Kidney tubule cell (primary cell): ENCODE measurements around the gene SSBP3.
"Not testable (repeated sequence)": the region's sequence is repeated elsewhere in the genome, so short reads cannot be mapped to it uniquely, and the experiment has no call there.

Experiments used
- DNase-seq: peaks from one replicate; pipeline ENCODE4 v3.0.0-alpha.2; 2018; ENCODE audit warnings: low spot score

The SSBP3 gene

DNA sequence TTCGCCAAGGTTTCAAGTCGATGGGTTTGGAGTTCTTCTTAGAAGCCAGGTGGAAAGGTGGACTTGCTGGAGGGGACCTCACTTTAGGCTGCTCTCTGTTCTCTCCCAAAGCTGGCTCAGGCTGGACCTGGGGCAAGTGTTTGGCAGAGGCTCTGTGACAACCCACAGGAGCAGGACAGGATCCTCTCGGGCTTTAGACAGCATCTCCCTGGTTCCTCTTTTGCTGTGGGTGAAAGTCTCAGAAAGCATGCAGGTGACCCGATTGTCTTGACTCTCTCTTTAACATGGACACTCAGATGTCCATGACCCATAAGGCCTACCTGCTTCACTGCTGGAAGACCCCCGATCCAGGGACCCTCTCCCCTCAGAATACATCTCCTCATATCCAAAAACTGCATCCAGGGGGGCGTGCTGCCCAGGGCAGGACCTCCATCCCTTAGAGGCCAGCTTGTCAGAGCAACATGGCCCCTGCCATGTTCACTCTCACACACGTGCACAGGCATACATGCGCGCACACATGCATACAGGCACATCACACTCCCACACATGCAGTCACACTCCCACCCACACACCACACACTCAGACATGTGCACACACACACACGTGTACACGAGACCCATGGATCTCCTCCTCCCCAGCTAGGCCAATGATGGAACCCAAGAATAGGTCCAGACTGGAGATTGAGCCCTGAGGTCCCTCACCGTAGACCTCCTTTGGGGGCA is 184.9 kb downstream of the SSBP3 start:
- no peak for DNase-seq

DNA sequence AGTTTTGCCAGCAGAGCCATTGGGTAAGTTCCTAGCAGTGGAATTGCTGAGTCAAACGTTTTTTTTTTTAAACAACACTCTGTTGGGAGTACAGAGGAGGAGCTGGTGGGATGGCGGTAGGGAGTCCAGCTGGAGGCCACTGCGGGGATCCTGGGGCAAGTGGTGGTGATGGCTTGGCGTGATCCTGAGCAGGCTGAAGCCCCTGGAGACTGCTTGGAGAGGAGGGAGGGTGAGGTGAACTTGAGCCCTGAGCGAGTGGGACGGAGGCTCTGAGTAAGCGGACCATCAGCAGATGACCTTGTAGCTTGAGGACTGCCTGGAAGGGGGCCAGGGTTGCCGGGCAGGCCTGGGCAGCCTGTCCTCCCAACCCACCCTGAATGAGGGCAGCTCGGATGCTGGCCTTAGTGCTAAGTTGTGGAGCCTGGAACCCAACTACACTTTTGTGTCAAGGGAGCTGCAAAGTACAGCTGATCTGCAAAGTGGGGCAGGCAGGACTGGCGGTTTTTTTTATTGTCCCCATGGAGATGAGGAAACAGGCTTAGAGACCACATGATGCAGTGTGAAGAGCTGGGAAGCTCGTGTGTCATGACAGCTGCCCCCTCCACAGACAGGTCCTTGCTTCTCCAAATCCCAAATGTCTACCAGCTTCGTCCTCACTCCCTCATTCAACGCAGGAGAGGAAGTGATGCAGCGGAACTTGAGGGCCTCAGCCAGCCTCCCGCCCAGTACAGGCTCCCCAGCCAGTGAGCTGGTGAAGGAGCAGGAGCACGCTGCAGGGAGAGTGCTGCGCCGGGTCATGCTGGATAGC is 186.0 kb downstream of the SSBP3 start:
- DNase-seq: no peak

DNA sequence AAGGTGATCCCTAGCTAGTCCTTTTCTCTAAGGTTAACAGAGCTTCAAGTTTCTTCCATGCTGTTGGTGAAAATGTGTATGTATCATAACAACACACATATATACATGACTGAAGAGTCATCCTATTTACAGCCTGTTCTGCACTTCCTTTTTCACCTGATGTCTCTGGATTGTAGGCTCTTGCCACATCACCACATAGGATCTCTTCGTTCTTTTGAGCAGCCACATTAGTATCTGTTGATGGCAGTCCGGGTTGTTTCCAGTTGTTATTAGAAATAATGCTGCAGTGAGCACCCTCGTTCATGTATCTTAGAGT is 186.5 kb downstream of the SSBP3 start:
- no peak for DNase-seq

DNA sequence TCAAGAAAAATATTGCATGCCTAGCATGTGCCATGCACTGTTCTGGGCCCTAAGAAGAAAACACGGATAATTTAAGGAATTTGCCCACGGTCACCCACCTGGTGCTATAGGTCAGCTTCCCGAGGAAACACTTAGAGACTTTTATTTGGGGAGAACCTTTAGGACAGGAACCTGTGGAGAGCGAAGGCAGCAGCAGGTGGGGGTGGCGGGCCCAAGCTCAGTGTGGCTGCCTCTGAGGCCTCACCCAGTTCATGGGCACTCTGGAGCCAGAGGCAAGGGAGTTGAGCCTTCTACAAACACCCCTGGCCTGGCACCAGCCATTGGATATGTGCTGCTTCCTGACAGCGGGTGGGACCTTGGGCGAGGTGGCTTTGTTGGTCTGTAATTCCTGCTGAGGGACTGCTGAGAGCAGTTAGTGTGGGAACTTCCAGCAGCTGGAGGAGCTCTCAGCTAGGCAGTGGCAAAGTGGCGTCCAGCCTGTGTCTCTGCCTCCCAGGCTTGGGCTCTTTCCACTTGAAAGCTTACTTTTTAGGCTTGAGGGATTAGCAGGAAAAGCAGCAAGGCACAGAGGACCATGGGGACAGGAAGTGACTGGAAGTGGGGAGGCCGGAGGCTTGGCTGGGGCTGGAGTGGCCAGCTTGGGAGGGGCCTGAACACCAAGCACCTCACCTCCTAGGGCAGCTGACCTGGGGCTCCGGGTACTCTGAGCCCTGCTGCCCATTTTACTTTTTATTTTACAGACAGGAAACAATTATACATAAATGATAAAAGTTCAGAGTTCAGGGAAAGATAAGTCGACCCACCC is 187.1 kb downstream of the SSBP3 start:
- DNase-seq: no peak

DNA sequence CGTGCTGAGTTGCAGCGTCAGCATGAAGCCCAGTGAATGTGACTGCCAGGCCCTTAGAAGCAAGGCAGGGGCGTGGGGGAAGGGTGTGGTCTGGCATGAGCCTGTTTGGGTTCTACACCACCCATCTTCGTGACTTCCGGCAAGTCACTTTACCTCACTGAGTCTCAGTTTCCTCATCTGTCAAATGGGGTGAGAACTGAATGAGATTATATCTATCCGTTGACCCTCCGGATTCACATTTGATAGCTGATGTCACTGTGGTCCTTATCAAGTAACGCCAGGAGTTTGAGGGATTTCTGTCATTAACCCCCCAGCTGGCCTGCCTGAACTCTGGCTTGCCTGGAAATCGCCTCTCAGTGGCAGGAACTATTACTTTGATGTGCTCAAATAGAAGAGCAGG is 190.7 kb downstream of the SSBP3 start:
- no peak for DNase-seq

DNA sequence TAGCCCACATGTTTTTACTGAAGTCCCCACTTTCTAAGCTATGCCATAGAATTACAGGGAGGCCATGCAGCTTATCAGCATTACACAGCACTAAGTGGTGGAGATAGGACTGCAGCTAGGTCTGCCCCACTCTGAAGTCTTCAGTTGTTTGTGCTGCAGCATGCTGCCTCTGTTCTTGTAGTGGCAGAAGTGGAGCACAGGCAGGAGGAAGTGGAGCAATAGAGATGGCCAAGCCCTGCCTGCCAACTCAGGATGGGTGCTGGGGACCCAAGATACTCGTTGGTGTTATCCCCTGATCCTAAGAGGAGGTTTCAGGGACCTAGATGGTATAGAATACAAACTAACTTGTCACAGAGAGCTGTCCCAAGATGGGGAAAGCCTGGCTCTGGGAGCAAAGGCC is 193.3 kb downstream of the SSBP3 start:
- no peak for DNase-seq

DNA sequence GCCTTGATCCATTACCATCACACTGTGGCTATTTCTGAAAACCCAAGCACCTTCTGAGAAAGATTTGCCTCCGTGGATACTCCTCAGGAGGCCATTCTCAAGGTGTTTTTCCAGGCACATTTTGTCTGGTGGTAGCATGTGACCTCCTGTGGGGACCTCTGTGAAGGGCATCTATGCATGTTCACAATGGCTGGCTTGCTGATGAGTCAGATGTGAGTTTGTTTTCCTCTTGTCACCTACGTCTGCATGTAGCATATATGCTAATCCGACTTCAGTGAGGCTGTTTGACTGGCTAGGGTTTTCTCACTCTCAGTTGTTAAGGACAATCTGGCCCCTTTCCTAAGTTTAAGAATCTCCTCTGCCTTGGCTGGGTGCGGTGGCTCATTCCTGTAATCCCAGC is 198.3 kb downstream of the SSBP3 start:
- DNase-seq: not testable (repeated sequence)

DNA sequence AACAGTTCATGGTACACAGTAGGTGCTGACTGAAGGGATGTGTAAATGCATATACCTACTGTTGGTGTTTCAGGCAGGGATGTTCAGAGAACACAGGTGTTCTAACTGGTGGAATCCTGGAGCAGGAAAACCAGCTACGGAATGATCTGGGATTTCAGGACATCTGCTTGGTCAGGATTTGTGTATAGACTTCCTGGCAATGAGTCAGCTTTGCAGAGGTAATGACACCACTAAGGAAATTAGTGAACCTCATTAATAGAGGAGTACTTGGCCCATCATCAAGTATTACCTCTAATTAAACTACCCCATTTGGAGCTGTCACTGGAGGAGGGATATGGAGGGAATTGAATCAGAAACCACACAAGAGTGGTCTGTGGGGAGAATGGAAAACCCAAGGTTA is 198.9 kb downstream of the SSBP3 start:
- DNase-seq: peak; percentile 9

DNA sequence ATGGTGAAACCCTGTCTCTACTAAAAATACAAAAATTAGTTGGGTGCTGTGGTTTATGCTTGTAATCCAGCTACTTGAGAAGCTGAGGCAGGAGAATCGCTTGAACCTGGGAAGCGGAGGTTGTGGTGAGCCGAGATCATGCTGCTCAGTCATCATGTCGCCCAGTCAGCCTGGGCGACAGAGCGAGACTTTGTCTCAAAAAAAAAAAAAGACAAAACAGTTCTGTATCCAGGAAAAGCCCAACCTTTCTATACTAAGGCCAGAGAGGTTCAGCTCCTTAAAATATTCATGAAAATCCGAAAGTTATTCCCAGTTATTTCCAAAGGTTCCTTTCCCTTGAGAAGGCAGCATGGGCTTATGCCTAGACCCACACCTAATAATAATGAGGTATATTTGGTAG is 202.0 kb downstream of the SSBP3 start:
- no peak for DNase-seq

DNA sequence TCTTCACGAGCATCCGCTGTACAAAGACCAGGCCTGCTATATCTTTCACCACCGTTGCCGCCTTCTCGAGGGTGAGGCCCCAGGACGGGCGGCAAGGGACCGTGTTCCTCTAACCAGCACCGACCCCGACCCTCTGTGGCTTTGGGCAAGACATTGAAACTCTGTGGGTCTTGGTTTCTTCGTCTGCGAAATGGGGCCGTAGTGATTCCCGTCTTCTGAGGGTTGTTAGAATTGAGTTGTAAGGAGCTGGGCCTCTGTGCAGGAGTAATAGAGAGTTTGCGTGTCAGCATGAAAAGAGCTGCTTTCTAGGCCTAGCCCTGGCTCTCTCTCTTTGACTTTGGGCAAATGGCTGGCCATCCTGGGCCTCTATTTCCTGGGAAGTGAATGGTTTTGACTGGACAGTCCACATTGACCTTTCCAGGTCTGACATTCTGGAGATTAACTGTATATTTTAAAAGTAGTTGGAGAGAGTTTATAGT is 205.6 kb downstream of the SSBP3 start:
- peak; percentile 24 for DNase-seq

DNA sequence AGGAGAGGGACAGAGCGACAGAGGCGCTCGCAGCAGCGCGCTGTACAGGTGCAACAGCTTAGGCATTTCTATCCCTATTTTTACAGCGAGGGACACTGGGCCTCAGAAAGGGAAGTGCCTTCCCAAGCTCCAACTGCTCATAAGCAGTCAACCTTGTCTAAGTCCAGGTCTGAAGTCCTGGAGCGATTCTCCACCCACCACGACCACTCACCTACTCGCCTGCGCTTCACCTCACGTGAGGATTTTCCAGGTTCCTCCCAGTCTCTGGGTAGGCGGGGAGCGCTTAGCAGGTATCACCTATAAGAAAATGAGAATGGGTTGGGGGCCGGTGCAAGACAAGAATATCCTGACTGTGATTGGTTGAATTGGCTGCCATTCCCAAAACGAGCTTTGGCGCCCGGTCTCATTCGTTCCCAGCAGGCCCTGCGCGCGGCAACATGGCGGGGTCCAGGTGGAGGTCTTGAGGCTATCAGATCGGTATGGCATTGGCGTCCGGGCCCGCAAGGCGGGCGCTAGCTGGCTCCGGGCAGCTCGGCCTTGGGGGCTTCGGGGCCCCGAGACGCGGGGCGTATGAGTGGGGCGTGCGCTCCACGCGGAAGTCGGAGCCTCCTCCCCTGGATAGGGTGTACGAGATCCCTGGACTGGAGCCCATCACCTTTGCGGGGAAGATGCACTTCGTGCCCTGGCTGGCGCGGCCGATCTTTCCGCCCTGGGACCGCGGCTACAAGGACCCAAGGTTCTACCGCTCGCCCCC is 206.3 kb downstream of the SSBP3 start, which contains the start of the genes CYB5RL and MRPL37:
CYB5RL (minus strand) TSS at position 266 of the 754 bp plus-strand sequence. CDS start 4,414 bp downstream, outside the sequence.
MRPL37 (plus strand) TSS at position 403 of the 754 bp plus-strand sequence; CDS start at position 480, 77 bp downstream.
- DNase-seq: peak; percentile 97

DNA sequence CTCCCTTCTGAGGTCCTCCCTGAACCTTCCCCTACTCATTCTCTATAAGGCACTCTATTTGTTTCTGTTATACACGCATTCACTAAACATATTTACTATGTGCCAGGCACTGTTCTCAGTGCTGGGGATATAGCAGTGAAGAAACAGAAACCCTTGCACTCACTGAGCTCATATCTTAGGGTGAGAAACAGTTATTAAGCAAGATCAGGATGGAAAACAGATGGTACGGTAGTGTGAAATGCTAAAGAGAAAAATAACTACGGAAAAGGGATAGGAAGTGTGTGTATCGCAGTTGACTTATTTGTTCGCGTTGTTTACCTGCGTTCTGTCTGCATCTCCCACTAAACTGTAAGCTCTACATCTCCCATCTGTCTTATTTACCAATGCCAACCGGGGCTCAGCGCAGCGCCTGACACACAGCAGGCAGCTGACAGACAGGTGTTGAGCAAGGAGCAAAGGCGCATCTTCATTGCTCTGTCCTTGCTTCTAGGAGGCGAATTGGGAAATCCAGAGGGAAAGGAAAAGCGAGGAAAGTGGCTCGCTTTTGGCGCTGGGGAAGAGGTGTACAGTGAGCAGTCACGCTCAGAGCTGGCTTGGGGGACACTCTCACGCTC is 206.9 kb downstream of the SSBP3 start:
- no peak for DNase-seq

DNA sequence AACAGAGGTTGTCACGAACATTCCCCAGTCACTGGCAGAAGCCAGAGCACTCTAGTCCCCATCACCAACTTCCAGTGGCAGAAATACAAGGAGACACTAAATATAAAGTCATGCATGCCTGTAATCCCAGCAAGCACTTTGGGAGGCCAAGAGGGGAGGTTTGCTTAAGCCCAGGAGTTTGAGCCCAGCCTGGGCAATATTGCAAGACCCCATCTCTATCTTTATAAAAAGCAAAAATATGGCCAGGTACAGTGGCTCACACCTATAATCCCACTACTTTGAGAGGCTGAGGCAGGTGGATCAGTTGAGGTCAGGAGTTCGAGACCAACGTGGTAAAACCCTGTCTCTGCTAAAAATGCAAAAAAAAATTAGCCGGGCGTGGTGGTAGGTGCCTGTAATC is 212.7 kb downstream of the SSBP3 start:
- DNase-seq: no peak

DNA sequence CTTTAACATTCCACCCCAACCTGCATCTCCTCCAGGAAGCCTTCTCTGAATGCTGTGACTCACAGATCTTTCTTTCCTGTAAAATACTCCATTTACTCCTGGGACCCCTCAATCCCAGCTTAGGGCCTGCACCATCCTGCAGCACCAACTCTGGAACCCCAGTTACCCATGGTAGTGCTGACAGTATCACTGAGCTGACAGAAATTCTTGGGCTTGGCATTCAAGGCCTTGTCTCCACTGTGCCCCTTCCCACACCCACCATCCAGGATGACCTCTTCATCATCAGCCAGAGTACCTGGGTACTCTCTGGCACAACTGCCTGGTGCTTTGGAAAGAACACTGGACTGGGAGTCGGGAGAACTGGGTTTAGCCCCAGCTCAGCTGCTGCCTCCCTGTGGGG is 214.7 kb downstream of the SSBP3 start:
- no peak for DNase-seq

DNA sequence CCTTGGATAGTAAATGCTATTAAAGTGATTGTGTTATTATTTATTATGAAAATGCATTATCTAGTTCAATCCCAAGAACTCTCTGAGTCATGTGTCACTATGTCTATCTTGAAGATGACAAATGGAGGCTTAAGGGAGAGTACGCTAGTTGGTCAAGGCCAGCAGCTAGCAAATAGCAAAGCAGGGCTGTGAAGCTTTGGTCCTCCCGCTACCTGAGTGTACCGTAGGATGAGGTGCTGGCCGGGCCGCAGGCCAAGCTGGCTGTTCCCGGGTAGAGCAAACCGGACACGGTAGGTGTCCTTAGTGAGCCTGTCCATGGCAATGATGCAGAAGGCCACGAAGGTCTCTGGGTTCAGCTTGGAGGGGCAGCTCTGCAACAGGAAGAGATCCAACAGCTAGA is 215.7 kb downstream of the SSBP3 start:
- DNase-seq: no peak

DNA sequence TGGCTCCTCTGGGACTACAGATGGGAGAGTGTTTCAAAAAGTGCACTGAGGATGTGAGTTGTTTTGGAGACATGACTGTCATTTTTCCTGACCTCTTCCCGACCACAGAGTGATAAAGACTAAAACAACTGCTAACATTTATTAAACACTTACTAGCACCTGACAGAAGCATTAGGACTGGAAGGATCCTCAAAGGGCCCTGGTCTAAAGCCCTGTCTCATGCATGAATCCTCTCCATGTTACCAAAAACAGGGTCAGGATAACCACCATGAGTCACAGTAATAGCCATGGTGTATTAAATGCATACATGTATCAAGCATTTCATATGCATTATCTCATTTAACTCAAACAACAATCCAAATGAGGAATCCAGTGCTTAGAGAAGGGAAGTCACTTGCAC is 217.9 kb downstream of the SSBP3 start:
- DNase-seq: no peak

DNA sequence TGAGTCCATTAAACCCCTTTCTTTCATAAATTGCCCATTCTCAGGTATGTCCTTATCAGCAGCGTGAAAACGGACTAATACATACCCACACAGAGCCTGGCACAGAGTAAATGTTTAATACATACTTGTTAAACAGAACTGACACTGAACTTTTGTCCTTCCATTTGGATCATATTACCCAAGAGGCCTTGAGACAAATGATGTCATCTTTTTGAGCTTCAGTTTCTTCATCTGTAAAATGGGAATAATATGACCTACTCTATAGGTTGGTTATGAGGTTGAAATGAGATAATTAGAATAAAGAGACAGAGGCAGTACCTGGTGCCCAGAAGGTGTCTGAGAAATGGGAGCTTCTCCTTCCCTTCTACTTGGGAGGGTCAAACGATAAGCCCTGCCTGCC is 220.1 kb downstream of the SSBP3 start:
- DNase-seq: no peak

DNA sequence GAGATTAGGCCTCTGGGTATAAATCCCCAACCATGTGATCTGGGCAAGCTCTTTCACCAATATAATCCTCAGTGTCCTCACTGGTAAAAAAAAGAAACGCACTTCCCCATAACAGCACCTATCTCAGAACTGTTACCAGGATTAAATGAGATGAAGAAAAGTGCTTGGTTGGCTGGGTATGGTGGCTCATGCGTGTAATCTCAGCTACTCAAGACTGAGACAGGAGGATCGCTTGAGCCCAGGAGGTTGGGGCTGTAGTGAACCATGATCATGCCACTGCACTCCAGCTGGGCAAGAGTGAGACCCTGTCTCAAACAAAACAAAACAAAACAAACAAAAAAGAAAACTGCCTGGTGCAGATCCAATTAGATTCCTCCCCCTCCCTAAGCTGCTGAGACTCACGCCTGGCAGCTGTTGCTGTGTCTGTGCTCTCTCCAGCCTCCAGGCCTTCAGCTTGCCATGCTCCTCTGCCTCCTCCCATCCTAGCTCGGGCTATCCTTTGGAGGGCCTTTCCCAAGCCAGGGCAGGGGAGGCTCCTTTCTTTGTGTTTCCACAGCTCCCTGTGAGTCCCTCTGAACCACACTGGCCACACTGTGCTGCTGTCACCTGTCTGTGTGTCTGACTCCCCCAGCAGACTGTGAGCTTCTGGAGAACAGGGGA is 225.4 kb downstream of the SSBP3 start:
- DNase-seq: no peak

DNA sequence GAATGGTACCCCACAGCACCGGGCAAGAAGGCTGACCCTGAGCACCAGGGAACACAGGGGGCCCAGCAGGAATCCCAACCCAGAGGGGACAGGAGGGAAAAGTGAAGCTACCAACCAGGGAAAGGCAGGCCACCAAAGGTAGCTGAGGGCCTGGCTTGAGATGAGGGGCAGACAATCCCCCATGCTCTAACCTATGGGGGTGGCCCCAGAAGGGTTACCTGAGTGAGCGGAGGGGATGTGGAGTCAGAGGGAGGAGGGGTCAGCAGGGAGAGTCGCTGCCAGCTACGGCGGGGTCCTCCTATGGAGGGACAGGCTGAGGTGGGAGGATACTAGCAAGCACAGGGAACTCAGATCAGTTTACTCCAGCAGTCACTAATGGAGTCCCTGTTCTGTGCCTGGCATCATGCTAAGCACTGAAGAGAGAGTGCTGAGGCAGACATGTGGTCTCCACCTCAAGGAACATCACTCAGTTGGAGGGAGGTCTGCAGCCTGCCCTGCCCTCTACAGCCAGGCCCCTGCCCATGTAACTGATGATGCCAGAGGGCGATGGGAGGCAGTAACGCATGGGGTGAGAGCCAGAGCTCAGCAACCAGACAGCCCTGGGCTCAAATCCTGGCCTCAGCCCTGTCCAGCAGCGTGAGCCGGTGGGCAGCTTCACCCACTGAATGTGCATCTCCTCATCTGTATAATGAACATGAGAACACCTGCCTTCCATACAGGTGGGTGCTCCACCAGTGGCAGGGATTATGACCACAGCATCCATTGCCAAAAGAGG is 227.7 kb downstream of the SSBP3 start:
- no peak for DNase-seq

DNA sequence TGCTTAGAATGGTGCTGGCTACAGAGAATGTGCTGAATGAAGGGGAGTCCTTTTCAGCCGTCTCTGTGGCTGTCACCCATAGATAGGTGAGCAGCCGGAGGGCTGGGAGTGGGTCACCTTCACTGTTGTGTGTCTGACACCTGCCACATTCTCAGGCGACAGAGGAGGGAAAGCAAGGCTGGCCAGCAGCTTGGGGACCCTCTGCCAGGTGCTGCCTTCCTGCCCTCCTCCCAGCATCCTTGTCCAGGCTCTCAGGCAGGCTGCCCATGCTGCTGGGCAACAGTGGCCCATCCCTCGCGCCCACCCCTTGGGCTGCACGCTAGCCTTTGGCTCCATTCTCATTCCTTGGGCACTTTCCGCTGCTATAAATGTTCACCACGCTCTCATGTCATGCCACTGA is 228.5 kb downstream of the SSBP3 start:
- DNase-seq: no peak
